Natural killer cell (primary cell): ENCODE measurements around the gene MEIS2. TPM values are rescaled to one million over a fixed set of nuclear protein-coding genes. Genes with fewer than 3 reads are reported as not detected.
A peak's percentile ranks its signal among the peaks of the same experiment; 100 is the strongest.

ENCODE experiments used
- ATAC-seq, 3 donors: fragments of 150-1000 bp in 2 of 3; fragments of 200-7000 bp in 1 of 3; cut with Tn5 transposase; 1 replicate in 1 of 3; 2 replicates in 2 of 3; pipeline ENCODE4 v1.10.0; 2021; ENCODE audit warnings: mild to moderate bottlenecking in 2 of 3, moderate library complexity in 2 of 3
- DNase-seq, 2 donors: peaks; one replicate each; pipeline versions ENCODE4 v3.0.0 to v3.0.0-alpha.2; 2013 to 2021; ENCODE audit warnings: mixed read lengths in 1 of 2
- H3K27ac ChIP-seq: one replicate; pipeline ENCODE4 v1.5.1; 2013; ENCODE audit warnings: mild to moderate bottlenecking, low read length
- H3K27me3 ChIP-seq: one replicate; pipeline ENCODE4 v1.6.1; 2013; ENCODE audit warnings: low read length; ENCODE audit not compliant: control insufficient read depth, insufficient read depth
- H3K36me3 ChIP-seq: one replicate; pipeline ENCODE4 v1.6.1; 2013; ENCODE audit warnings: low read length; ENCODE audit not compliant: control insufficient read depth, insufficient read depth
- H3K4me1 ChIP-seq: one replicate; pipeline ENCODE4 v1.6.1; 2013; ENCODE audit warnings: low read length; ENCODE audit not compliant: control insufficient read depth, insufficient read depth
- H3K4me3 ChIP-seq: one replicate; pipeline ENCODE4 v1.5.1; 2013; ENCODE audit warnings: low read length
- H3K9me3 ChIP-seq: one replicate; pipeline ENCODE4 v1.6.1; 2013; ENCODE audit warnings: low read length; ENCODE audit not compliant: control insufficient read depth, insufficient read depth
- H3K27ac Mint-ChIP-seq, 2 donors: one replicate each; pipeline ENCODE4 v1.8.0; 2022; ENCODE audit warnings: mild to moderate bottlenecking in 2 of 2, mixed read lengths in 2 of 2, moderate library complexity in 1 of 2
- H3K27me3 Mint-ChIP-seq, 2 donors: one replicate each; pipeline ENCODE4 v1.8.0; 2022; ENCODE audit warnings: low read depth in 2 of 2, mixed read lengths in 2 of 2
- H3K36me3 Mint-ChIP-seq: one replicate; pipeline ENCODE4 v1.8.0; 2022; ENCODE audit warnings: mixed read lengths
- H3K4me1 Mint-ChIP-seq, 2 donors: one replicate each; pipeline ENCODE4 v1.8.0; 2022; ENCODE audit warnings: mixed read lengths in 2 of 2
- H3K4me3 Mint-ChIP-seq: one replicate; pipeline ENCODE4 v1.8.0; 2022; ENCODE audit warnings: mild to moderate bottlenecking, moderate library complexity, mixed read lengths
- H3K9me3 Mint-ChIP-seq, 2 donors: one replicate each; pipeline ENCODE4 v1.8.0; 2022; ENCODE audit warnings: mixed read lengths in 2 of 2
- CTCF ChIP-seq: fragments of 200-600 bp; IDR thresholded peaks from one replicate; pipeline ENCODE4 v1.8.0; 2022; ENCODE audit warnings: antibody characterized with exemption
- WGBS: methylation state at CpG from one replicate; pipeline ENCODE4 v1.1.7; 2013; ENCODE audit warnings: missing lambda C conversion rate; ENCODE audit not compliant: insufficient coverage; 5-methylcytosine and 5-hydroxymethylcytosine counted together
- intact Hi-C: fragments of 100-400 bp; cut with micrococcal nuclease; formaldehyde crosslinking; loops from one replicate; pipeline ENCODE4 v1.14.2; 2022
- total RNA-seq, 4 donors: library from RNA; stranded (reverse); fragments of 120-200 nt in 1 of 4; gene quantifications; one replicate each; pipeline versions ENCODE4 v1.2.3 to v1.2.4, GENCODE V29; 2013 to 2022

Gene MEIS2
- total RNA-seq, 3 donors from 2014 or later (not counting 1 experiment from before 2014, with no cell fraction given), result 0.35 TPM; not detected in 2

- H3K27me3 Mint-ChIP-seq, result peaks cover 86 to 90% of the 10 kb centered on the region in 2 donors
- no peak overlapping the region for H3K4me3 Mint-ChIP-seq
- intact Hi-C loops, result loop anchor here (10.0 kb wide), 1 partner anchor 220 kb away; the partner anchor contains the start of gene MEIS2
- Histone ChIP-seq H3K9me3 (peaks cover 10% of the 10 kb centered on the region), H3K27ac (no peak overlapping the region), H3K36me3 (no peaks in the 10 kb centered on the region), H3K4me1 (peaks cover 4% of the 10 kb centered on the region), H3K27me3 (peaks cover 82% of the 10 kb centered on the region), H3K4me3 (no peak overlapping the region)
- H3K27ac Mint-ChIP-seq, result no peak overlapping the region
- H3K36me3 Mint-ChIP-seq, result peaks cover 30% of the 10 kb centered on the region
- H3K4me1 Mint-ChIP-seq, result peaks cover 0 to 7% of the 10 kb centered on the region in 2 donors
- no peak for TF ChIP-seq CTCF
- no peak for ATAC-seq
- peaks cover 0 to 2% of the 10 kb centered on the region in 2 donors for H3K9me3 Mint-ChIP-seq
- DNase-seq, result no peak
- no CpG with 5 or more reads among the region's 3 CpGs for WGBS
These were observed 215.9 kb downstream of the MEIS2 start for GRCh38 chr15:36884518-36884875.

- TF ChIP-seq CTCF, result no peak
- Histone ChIP-seq H3K36me3 (no peaks in the 10 kb centered on the region), H3K27me3 (peaks cover 86% of the 10 kb centered on the region), H3K4me1 (peaks cover 4% of the 10 kb centered on the region), H3K4me3 (no peak overlapping the region), H3K27ac (no peak overlapping the region), H3K9me3 (peaks cover 11% of the 10 kb centered on the region)
- intact Hi-C loops, result loop anchor here (10.0 kb wide), 1 partner anchor 221 kb away; the partner anchor contains the start of gene MEIS2
- 10% methylated on average over 26 of the region's 27 CpGs for WGBS
- DNase-seq (peak in 1 of 2 donors; percentile 59), ATAC-seq (peak in 1 of 3 donors; percentile 49)
- H3K27me3 Mint-ChIP-seq, result peaks cover 86 to 90% of the 10 kb centered on the region in 2 donors
- peaks cover 34% of the 10 kb centered on the region for H3K36me3 Mint-ChIP-seq
- no peak overlapping the region for H3K4me3 Mint-ChIP-seq
- peaks cover 0 to 7% of the 10 kb centered on the region in 2 donors for H3K4me1 Mint-ChIP-seq
- peaks cover 0 to 4% of the 10 kb centered on the region in 2 donors for H3K9me3 Mint-ChIP-seq
- no peak overlapping the region for H3K27ac Mint-ChIP-seq
These were observed 216.4 kb downstream of the MEIS2 start for GRCh38 chr15:36883713-36884517.

GRCh38 chr15:36882487-36883131 is 217.7 kb downstream of the MEIS2 start:
- intact Hi-C loops, result loop anchor here (10.0 kb wide), 1 partner anchor 222 kb away; the partner anchor contains the start of gene MEIS2
- H3K4me1 Mint-ChIP-seq, result peaks cover 0 to 7% of the 10 kb centered on the region in 2 donors
- no peak for TF ChIP-seq CTCF
- DNase-seq (no peak), ATAC-seq (no peak)
- H3K27ac ChIP-seq, result no peak overlapping the region
- 10% methylated on average over 26 of the region's 27 CpGs for WGBS
- peaks cover 85 to 93% of the 10 kb centered on the region in 2 donors for H3K27me3 Mint-ChIP-seq
- peaks cover 0 to 4% of the 10 kb centered on the region in 2 donors for H3K9me3 Mint-ChIP-seq
- peaks cover 4% of the 10 kb centered on the region for H3K4me1 ChIP-seq
- no peak overlapping the region for H3K27ac Mint-ChIP-seq
- H3K36me3 ChIP-seq, result no peaks in the 10 kb centered on the region
- peaks cover 34% of the 10 kb centered on the region for H3K36me3 Mint-ChIP-seq
- H3K4me3 ChIP-seq, result no peak overlapping the region
- H3K4me3 Mint-ChIP-seq, result no peak overlapping the region
- peaks cover 81% of the 10 kb centered on the region for H3K27me3 ChIP-seq
- peaks cover 11% of the 10 kb centered on the region for H3K9me3 ChIP-seq
